ENCODE data around the gene ATP1A1. TPM values are rescaled to one million over a fixed set of nuclear protein-coding genes. Genes with fewer than 3 reads are reported as not detected.

Gene ATP1A1
- total RNA-seq, 1 experiment from 2014 or later: 484 TPM

DNA sequence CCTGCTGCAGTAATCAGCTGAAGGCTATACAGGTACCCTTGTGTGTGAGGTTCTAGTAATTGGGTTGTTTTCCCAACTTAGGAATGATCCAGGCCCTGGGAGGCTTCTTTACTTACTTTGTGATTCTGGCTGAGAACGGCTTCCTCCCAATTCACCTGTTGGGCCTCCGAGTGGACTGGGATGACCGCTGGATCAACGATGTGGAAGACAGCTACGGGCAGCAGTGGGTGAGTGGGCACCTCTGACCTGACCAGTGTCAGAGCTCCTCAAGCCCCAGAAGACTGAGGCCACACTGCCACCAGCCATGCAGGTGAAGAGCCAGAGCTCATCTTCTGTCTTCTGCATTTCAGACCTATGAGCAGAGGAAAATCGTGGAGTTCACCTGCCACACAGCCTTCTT is 27.7 kb downstream of the ATP1A1 start:
- H3K9me3 Mint-ChIP-seq (ENCODE audit: low read depth, unreplicated experiment): no peaks in the 10 kb centered on the region
- CTCF ChIA-PET: no interaction called here
- peaks cover 96% of the 10 kb centered on the region for H3K36me3 Mint-ChIP-seq (ENCODE audit: insufficient read depth, unreplicated experiment)
- H3K27ac Mint-ChIP-seq (ENCODE audit: unreplicated experiment): no peak overlapping the region
- DNase-seq: no peak
- H3K27me3 Mint-ChIP-seq (ENCODE audit: unreplicated experiment): no peaks in the 10 kb centered on the region
- no peak overlapping the region for H3K4me3 Mint-ChIP-seq (ENCODE audit: low read depth, unreplicated experiment)
- intact Hi-C loops (cut with micrococcal nuclease; ENCODE audit: unreplicated experiment): no loop called here
- TF ChIP-seq, protein P1, sequence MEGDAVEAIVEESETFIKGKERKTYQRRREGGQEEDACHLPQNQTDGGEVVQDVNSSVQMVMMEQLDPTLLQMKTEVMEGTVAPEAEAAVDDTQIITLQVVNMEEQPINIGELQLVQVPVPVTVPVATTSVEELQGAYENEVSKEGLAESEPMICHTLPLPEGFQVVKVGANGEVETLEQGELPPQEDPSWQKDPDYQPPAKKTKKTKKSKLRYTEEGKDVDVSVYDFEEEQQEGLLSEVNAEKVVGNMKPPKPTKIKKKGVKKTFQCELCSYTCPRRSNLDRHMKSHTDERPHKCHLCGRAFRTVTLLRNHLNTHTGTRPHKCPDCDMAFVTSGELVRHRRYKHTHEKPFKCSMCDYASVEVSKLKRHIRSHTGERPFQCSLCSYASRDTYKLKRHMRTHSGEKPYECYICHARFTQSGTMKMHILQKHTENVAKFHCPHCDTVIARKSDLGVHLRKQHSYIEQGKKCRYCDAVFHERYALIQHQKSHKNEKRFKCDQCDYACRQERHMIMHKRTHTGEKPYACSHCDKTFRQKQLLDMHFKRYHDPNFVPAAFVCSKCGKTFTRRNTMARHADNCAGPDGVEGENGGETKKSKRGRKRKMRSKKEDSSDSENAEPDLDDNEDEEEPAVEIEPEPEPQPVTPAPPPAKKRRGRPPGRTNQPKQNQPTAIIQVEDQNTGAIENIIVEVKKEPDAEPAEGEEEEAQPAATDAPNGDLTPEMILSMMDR (IDR thresholded peaks at IDR 0.05; ENCODE audit: unreplicated experiment): no peak
- no TSS peak for BruUV-seq (replicated peaks)
- peaks cover 8% of the 10 kb centered on the region for H3K4me1 Mint-ChIP-seq (ENCODE audit: low read depth, unreplicated experiment)

- H3K27ac Mint-ChIP-seq (ENCODE audit: unreplicated experiment): no peak overlapping the region
- H3K4me3 Mint-ChIP-seq (ENCODE audit: low read depth, unreplicated experiment): no peak overlapping the region
- H3K27me3 Mint-ChIP-seq (ENCODE audit: unreplicated experiment): no peaks in the 10 kb centered on the region
- no peaks in the 10 kb centered on the region for H3K9me3 Mint-ChIP-seq (ENCODE audit: low read depth, unreplicated experiment)
- TF ChIP-seq, protein P1 (IDR thresholded peaks at IDR 0.05; ENCODE audit: unreplicated experiment): no peak
- intact Hi-C loops (cut with micrococcal nuclease; ENCODE audit: unreplicated experiment): no loop called here
- CTCF ChIA-PET: interaction anchor here (1.3 kb wide), 1 partner anchor 32 kb away, joined by 3 read pairs; no protein-coding TSS in a partner anchor
- no TSS peak for BruUV-seq (replicated peaks)
- H3K36me3 Mint-ChIP-seq (ENCODE audit: insufficient read depth, unreplicated experiment): peaks cover 93% of the 10 kb centered on the region
- peaks cover 8% of the 10 kb centered on the region for H3K4me1 Mint-ChIP-seq (ENCODE audit: low read depth, unreplicated experiment)
- no peak for DNase-seq
Observed at GRCh38 chr1:116401646-116402176, 28.7 kb downstream of the ATP1A1 start.

- Mint-ChIP-seq H3K9me3 (ENCODE audit: low read depth, unreplicated experiment) (no peaks in the 10 kb centered on the region), H3K36me3 (ENCODE audit: insufficient read depth, unreplicated experiment) (peaks cover 91% of the 10 kb centered on the region), H3K27me3 (ENCODE audit: unreplicated experiment) (no peaks in the 10 kb centered on the region), H3K4me3 (ENCODE audit: low read depth, unreplicated experiment) (no peak overlapping the region), H3K4me1 (ENCODE audit: low read depth, unreplicated experiment) (peaks cover 8% of the 10 kb centered on the region), H3K27ac (ENCODE audit: unreplicated experiment) (peak overlapping the region; percentile 30)
- BruUV-seq (replicated peaks): no TSS peak
- intact Hi-C loops (cut with micrococcal nuclease; ENCODE audit: unreplicated experiment): no loop called here
- TF ChIP-seq, protein P1 (IDR thresholded peaks at IDR 0.05; ENCODE audit: unreplicated experiment): no peak
- CTCF ChIA-PET: interaction anchor here (1.0 to 1.3 kb wide), 2 partner anchors 31 to 83 kb away, joined by 3 to 4 read pairs; no protein-coding TSS in a partner anchor
- DNase-seq: no peak
Observed at GRCh38 chr1:116402333-116402732, 29.3 kb downstream of the ATP1A1 start.

GRCh38 chr1:116403496-116404136 is 30.6 kb downstream of the ATP1A1 start:
- H3K9me3 Mint-ChIP-seq (ENCODE audit: low read depth, unreplicated experiment): no peaks in the 10 kb centered on the region
- BruUV-seq (replicated peaks): no TSS peak
- H3K36me3 Mint-ChIP-seq (ENCODE audit: insufficient read depth, unreplicated experiment): peaks cover 91% of the 10 kb centered on the region
- no peak overlapping the region for H3K4me3 Mint-ChIP-seq (ENCODE audit: low read depth, unreplicated experiment)
- no peak overlapping the region for H3K27ac Mint-ChIP-seq (ENCODE audit: unreplicated experiment)
- intact Hi-C loops (cut with micrococcal nuclease; ENCODE audit: unreplicated experiment): no loop called here
- TF ChIP-seq, protein P1 (IDR thresholded peaks at IDR 0.05; ENCODE audit: unreplicated experiment): no peak
- H3K27me3 Mint-ChIP-seq (ENCODE audit: unreplicated experiment): no peaks in the 10 kb centered on the region
- peaks cover 17% of the 10 kb centered on the region for H3K4me1 Mint-ChIP-seq (ENCODE audit: low read depth, unreplicated experiment)
- CTCF ChIA-PET: interaction anchor here (1.0 kb wide), 1 partner anchor 82 kb away, joined by 4 read pairs; no protein-coding TSS in a partner anchor
- no peak for DNase-seq

All from Calu3 (cell line).